HG03571 (cell line): Measurements from ENCODE around the gene FGGY.
"Not testable (repeated sequence)": the region's sequence is repeated elsewhere in the genome, so short reads cannot be mapped to it uniquely, and the experiment has no call there.

ENCODE experiments used
- ATAC-seq: cut with Tn5 transposase; IDR thresholded peaks from one replicate; pipeline ENCODE4 v1.9.1; 2021; ENCODE audit not compliant: unreplicated experiment

The FGGY gene

DNA sequence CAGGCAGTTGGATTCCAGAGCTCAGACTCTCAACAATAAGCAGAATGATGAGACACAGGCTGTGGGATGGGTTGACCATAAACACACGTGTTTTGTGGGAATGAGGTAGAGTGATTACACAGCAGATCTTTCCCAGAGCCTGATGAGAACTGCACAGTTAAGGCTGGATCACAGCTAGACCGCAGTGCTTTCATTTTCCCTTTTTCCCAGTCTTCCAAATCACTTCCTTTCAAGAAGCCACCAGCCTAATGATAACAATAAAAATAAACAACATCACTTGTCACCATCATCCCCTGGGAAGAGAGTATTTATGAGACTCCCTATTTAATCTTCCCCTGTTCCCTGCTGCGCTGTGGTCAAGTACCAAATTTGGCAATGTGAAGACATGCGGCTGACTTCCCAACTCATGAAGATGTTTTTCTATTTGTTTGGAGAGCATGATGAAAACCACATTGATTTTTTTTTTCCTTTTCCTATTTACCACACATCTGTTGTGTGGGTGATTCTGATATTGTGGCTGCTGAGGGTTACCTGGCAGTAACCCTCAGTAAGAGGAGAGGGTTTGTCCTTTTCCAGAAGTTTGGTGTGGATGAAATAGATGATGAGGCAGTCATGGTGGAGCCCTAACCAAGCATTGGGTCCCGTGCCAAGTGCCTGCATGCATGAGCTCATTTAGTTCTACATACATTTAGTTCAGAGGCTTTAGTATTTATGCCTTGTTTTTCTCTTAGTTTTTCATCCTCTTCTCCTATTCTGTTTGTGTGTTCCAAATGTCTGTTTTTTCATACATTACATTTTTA is 268.9 kb downstream of the FGGY start:
- no peak for ATAC-seq

DNA sequence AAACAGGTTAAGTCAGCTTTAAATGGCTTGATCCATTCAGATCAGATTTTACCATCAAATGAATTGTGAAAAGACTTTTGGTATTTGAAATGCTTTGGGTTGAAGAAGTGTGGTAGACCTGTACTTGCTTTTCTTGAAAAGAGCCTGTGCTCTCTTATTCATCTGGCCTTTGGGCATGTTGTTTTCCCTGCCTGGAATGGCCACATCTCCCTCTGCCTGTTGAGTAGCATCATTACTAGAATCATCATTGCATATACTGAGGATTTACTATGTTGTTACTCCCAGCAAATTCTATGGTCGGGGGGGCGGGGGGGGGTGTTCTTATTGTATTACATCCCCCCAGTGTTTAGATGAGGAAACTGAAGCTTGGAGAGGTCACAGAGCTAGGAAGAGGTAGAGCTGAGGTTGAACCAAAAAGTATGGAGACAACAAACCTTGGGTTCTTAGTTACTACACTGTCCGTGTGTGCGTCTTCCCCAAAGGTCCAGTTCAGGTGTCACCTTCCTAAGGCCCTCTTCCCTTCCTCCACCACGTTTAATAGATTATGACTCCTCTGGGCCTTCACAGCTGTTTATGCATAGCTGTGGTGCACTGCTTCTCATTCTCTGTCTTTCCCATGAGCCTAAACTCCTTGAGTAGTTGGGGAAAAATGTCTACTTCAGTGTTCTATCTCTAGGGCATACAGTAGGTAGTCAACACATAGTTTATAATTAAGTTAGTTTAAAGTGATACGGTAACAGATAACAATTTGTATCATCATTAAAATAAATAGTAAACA is 271.5 kb downstream of the FGGY start:
- ATAC-seq = no peak

DNA sequence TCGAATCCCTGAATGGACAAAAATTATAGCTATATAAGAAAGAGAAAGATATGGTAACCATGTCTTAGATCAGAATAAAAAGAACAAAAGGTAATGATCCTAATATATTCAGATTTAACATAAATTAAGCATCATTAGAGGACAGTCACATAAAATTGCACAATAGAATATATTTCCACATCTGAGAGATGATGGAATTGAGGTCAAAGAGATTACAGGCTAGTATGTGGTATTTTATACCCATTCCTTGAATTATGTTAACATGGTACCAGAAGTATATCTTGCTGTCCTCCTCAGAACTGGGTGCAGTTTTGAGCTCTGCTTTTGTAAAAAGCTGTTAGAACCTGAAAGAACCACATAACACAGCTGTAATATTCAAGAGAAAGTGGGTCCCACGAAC is 272.3 kb downstream of the FGGY start:
- no peak for ATAC-seq

DNA sequence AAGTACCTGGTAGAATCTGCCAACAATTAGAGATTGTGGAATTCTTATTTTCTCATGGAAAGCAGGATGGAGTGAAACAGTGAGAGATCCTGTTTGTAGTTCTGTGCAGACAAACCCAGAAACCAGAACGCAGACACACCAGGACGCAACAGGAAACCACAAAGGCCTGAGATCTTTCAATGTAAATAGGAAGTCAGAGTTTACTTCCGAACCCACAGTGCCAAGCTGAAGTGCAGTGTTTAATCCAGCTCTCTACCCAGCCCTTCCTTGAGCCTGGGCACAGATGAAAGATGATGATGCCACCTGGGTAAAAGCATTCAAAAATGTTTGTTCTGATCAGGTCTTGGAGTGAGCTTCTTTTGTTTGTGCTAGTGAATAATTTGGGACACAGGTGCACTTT is 273.6 kb downstream of the FGGY start:
- ATAC-seq = no peak

DNA sequence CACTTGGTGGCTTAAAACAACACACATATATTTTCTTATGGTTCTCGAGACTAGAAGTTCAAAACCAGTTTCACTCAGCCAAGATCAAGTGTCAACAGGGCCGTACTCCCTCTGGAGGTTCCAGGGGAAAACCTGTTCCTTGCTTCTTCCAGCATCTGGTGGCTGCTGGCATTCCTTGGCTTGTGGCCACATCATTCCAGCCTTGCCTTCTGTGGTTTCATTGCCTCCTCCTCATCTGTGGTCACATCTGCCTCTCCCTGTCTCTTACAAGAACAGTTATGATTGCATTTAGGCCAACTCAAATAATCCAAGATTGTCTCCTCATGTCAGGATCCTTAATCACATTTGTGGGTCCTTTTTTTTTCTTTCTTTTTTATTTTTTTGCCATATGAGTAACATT is 277.2 kb downstream of the FGGY start:
- ATAC-seq = no peak

DNA sequence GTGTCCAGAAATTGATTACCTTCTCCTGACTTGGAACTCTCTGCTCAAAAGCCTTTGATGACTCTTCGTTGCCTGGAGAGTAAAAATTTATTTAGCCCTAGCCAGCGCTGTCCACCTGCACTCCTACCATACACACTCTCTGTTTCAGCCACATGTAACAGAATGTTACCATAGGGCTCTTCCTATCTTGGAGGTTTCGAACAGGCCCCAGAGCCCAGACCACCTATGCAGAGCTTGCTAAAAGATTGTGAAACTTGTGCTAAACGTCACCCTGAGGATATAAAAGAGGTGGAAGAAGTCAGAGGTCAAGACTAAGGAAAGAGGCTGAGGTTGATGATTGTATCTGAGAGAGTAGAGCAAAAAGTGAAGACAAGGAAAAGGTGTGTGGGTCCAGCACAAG is 280.9 kb downstream of the FGGY start:
- ATAC-seq = no peak

DNA sequence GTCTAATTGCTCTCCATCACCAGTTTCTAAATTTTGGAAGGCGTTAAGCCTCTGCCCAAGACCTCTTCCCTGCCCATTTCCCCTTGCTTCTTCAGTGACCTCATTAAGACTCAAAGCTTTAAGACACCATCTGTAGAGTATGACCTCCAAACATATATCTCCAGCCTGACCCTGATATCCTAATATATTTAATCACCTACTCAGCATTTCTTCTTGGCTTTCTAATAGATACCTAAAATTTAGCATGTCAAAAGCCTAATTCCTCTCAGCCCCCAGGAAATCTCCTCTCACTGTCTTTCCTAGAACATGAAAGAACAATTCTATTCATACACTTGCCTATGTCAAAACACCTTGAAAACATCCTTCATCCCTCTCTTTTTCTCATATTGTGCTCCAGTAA is 282.3 kb downstream of the FGGY start:
- no peak for ATAC-seq

DNA sequence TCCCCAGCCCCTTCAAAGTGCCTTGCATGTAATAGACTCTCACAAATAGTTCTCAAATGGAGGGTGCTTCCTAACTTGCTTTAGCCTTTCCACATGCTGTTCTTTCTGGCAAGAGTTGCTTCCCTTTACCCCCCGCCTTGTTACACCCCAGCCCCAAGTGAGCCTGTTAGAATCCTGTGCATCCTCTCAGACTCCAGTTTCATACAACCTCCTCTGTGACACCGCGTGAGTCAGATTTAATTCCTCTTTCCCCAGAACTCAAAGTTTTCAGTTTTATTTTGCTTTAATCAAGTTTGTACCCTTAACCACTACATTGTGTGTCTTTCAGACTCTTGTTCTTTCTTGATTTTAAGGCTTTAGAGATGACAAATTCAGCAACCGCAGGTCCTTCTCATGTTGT is 283.4 kb downstream of the FGGY start:
- ATAC-seq = no peak

DNA sequence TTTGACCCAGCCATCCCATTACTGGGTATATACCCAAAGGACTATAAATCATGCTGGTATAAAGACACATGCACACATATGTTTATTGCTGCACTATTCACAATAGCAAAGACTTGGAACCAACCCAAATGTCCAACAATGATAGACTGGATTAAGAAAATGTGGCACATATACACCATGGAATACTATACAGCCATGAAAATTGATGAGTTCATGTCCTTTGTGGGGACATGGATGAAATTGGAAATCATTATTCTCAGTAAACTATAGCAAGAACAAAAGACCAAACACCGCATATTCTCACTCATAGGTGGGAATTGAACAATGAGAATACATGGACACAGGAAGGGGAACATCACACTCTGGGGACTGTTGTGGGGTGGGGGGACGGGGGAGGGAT is 295.5 kb downstream of the FGGY start:
- not testable (repeated sequence) for ATAC-seq

DNA sequence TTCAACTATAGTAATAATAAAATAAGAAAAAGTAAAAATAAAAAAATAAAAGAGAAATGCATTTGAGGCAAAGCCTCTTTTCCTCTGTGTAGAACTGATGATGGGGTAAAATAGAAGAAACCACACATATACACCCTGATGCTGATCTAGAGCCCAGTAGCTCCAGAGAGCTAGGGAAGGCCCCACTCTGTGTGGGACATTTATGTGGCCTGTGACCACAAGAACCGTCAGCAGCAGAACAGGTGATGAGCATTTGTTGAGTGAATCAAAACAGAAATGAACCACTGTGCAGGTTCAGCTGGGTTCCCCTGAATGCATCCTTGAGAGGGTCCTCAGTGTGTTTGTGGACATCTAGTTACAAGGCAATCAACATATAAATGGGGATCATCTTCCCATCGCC is 296.0 kb downstream of the FGGY start:
- no peak for ATAC-seq

DNA sequence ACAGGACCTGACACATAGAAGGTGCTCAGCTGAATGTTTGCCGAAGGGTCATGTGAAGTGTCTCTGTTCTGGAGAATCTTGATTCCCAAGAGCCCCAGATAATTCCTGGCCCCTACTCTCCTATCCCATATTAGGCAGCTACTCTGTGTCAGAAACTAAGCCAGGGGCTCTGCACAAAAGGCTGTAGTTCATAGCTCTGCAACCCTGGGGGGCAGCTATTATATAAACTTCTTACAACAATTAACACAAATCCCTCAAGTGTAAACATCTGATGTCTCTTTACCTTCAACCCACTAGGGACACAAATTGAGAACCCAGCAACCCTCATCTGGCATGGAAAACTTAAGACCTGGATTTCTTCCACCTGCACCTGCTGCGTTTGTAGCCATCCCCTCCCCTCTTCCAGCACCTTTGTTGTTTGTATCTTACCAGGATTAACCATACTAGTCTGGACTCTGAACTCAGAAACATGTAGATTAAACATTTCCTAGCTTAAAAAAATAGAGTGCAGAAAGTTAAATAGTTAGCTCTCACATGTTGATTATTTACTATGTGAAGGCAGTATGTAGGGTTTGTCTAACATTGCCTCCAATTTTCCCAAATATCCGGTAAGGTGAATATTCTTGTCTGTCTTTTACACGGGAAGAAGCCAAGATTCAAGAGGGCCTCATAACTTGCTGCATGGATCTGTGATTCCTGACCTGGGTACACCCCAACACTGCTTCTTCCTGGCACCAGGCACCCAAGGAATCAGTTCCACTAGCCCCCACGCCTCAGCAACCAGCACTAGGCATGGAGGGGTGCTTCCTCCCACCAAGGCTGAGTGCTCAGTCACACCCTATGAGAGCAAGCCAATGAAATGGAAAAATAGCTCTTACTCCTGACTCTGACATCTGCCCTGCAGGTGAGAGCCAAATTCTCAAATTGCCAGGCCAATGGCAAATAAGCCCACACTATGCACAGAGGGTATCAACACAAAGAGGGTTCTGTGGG is 297.2 kb downstream of the FGGY start:
- no peak for ATAC-seq

DNA sequence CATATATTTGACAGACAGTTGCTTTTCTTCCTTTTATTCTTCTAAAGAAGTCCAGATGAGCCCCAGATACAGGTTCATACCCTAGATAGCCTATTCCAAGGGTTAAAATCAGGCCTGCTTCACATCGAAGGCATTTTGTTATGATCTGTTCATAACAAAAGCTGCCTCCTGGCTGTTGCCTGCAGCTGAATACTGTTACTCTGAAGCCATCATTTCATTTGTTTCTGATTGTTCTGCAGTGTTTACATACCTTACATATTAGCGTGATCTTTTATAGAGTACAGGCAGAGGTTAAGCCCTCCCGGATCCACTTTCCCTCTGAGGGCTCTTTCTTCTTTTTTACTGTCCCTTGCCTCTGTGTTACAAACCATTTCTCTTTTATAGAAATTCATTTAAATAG is 298.9 kb downstream of the FGGY start:
- no peak for ATAC-seq

DNA sequence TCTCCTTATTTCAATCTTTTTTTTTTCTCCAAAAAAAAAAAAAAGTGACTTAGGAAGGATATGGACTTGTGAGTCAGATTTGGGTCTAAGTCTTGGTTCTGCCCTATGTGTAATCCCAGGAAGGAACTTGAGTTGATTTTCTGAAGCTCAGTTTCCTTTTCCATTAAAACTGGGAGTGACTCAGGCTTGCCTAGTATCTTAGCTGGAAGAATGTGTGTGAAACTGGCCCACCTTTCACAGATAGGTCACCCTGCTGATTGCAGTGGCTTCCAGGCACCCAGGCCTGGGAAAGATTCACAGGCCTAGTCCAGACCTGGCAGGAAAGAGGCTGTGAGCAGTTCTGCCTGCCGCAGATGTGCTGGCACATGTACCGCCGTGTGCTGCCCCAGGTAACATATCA is 299.5 kb downstream of the FGGY start:
- no peak for ATAC-seq

DNA sequence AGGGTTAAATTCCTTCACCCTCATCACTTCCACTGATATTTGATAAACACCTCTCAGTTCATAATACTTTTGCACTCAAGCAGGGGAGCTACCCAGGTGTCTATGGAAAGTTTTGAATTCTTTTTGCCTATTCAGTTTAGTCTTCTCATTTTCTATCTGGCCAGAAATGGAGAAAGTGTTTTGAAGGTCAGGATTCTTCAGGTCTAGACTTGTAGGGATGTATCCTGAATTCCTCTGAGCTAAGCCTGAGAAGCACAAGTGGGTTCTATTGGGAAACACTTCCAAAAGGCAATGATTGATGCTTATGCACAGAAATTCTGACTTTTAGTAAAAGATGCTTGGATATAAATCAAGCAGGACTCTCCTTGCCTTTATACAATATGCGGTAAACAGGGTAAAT is 300.1 kb downstream of the FGGY start:
- ATAC-seq = no peak

DNA sequence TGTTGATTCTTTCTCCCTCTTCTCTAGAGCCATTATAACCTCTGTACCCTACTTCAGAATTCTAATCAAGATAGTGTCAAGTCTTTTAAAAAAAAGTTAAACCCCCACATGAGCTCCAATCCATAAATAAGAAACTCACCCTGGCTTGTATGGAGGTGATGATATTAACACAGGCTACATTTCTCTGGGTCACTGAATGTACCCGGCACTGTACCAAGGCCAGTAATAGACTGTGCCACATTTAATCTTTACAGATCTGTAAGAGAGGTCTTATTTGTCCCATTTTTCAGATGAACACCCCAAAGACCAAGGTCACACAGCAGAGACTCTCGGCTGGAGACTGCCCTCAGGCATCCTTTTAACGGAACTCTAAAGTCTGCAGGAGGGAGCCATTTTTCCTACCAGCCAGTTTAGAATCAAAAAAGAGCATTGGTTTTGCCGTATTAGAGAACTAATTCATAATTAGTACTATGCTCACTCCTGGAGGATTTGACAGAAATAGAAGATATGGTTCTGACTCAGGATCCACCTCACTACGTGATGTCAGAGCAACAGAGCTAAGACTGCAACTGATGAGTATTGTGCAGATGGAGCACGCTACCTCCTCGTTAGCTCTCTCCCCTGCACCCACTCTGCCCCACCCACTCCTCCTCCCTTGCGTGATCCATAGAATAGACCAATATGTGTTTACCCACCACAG is 300.7 kb downstream of the FGGY start:
- ATAC-seq = no peak

DNA sequence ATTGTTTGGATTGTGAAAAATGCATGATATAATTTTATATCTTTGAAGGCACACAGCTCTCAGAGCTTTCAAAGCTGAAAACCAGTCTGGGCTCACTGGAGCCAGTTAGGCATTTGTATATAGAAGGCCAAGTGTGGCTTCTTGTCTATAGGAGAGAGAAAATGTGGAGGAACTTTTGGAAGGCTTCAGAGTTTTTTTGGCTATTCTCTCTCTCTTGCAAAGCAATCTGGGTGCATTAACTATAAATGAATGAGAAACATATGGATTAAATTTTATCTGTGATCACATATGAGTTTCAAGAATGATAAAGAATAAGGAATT is 301.2 kb downstream of the FGGY start:
- ATAC-seq = no peak

DNA sequence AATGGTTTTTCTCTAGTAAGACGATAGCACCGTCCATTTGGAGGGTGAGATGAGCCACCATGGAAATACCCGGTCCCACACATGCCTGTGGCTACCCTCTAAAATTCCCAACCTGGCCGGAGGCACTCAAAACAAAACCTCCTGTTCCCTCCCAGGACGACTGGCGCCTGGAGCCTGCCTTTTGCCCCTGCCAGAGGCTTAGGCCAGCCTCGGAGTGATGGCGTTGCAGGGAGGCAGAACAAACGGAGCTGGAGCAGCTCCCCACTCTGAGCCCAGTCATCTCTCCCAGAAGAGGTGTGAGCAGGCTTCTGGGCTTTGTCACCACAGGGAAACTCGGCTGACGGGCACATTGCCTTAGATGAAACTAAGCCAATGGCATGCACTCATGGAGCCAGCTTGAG is 304.1 kb downstream of the FGGY start:
- no peak for ATAC-seq

DNA sequence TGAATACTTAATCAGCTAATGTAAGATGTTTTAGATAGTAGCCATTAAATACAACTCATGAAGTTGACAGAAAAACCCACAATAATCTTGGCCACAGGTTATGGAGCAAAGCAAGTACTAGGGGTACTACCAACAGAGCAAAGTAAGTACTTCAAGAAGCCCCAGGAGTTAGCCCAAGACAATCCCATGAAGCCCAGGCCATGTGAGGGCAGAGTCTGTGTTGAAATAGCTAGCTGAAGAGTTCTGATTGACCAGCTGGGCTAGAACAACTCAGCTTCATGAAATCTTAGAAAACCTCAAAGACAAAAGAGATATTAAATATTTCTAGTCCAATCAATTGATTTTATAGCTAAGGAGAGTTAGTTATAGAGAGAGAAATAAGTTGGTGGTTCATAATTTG is 304.9 kb downstream of the FGGY start:
- no peak for ATAC-seq

DNA sequence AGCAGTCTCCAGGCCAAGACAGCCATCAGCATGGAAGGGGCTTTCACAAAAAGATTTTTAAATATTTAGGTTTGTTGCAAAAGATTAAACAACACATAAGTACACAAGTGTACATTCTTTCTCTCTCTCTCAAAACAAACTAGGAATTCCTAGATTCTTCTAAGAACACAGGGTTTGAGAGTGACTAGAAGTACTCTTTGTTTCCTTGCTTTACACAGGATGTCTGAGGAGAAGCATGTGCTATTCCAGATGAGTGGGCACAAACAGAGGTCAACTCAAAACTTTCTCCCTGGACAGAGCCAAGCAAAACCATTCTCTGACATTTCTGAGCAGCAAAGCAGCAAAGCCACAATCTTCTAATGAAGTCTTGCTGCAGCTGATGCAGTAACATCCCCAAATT is 307.3 kb downstream of the FGGY start:
- ATAC-seq = no peak

DNA sequence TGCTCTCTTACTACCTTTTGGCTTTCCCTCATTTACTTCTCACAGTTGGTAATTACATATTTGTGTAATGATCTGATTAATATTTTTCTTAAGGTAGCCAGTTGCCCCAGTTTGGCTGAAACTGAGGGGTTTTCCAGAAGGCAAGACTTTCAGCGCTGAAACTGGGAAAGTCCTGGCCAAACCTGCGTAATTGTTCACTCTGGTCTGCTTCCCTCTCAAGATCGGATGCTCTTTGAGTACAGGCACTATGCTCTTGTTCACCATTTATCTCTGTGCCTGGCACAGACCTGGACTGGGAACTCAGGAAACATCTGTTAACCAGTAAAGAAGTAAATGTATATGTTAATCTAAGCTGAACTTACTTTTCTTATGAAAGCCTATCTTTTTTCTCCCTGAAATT is 308.3 kb downstream of the FGGY start:
- ATAC-seq = no peak

DNA sequence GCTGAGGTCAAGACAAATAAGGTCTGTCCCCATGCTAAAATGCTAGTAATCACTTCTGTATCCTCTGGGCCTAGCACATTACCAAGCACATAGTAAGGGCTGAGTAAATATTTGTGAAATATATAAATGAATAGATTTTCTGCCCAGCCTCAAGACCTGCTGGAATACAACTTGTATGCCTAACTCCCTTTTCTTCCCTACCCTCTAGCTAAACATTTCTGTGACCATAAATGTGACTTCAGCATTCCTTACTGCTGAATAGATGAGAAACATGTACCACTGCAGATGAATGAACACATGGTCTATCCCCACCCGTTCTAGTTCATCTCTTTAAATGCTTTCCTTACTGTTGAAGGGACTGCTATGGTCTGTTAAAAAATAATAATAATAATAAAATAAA is 308.9 kb downstream of the FGGY start:
- ATAC-seq = no peak
